ENCODE results near the gene PRKN.

- TF ChIP-seq, protein P1, sequence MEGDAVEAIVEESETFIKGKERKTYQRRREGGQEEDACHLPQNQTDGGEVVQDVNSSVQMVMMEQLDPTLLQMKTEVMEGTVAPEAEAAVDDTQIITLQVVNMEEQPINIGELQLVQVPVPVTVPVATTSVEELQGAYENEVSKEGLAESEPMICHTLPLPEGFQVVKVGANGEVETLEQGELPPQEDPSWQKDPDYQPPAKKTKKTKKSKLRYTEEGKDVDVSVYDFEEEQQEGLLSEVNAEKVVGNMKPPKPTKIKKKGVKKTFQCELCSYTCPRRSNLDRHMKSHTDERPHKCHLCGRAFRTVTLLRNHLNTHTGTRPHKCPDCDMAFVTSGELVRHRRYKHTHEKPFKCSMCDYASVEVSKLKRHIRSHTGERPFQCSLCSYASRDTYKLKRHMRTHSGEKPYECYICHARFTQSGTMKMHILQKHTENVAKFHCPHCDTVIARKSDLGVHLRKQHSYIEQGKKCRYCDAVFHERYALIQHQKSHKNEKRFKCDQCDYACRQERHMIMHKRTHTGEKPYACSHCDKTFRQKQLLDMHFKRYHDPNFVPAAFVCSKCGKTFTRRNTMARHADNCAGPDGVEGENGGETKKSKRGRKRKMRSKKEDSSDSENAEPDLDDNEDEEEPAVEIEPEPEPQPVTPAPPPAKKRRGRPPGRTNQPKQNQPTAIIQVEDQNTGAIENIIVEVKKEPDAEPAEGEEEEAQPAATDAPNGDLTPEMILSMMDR (IDR thresholded peaks at IDR 0.05): no peak
- no peak for TF ChIP-seq EZH2 (IDR thresholded peaks at IDR 0.05)
Observed at GRCh38 chr6:161736781-161737292, 990.7 kb downstream of the PRKN start.

All from neural progenitor cell (in vitro differentiated cells).